Suppressor macrophage treated with lipopolysaccharide for 1 hour (primary cell): Measurements from ENCODE around the gene PHLDB1.

Experiments used
- DNase-seq, 3 donors: peaks; one replicate each; pipeline ENCODE4 v3.0.0-alpha.2; 2020 to 2022

The PHLDB1 gene

DNA sequence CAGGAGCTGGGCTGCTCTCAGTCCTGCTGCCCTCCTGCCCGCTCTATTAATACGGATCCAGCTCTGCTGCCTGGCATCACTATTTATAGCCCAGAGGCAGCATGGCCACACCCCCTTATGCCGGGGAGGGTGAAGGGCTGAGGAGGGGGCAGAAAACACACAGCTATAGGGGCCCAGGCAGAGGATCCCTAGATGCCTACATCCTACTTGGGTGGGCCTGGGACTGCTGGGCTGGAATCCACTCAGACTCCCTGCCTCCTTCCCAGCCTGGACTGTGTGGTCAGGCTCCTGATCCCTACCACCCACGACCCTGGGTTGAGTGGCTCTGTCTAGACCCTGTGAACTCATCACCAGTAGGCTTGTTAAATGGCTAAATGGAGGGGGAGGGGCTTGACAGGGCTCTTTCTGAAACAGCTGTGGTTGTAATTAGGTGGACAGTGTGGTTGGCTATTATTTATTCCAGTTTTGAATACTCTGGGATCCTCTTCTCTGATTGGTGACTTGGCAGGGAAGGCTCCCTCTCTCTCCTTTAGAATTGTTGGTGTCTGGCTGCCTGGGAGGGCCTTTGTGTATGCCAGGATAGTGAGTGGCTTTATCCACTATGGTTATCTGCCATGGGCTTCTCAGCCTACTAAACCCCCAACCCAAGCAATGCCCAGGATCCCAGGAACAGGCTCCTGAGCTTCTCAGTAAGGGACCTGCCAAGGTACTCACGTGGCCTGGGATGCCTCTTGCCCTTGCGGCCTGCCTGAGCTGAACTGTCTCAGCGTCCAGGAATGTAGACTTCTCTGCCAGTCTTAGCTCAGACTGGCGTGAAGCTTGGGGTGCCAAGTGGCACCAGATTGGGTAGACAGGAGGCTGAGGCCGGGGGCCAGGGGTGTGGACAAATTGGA is 15.2 kb downstream of the PHLDB1 start:
- peak; percentile 24 to 55 (median 49) for DNase-seq

DNA sequence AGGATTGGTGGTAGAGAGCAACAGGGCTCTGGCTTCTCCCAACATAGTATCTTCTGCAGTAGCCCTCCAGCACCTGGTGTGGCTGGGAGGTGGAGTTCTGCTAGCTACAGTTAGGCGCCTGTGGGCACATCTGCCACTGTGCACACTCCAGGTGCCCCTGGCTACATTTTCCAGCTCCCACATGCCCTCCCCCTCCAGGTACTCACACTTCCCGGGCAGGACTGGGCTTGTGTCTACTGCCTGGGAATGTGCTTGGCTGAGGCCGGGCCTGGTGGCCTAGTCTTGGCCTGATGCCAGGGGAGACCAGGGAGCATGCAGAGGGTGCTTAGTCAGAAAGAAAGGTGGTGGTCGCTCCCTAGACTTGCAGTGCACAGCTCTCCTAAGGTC is 15.8 kb downstream of the PHLDB1 start:
- DNase-seq: peak in 2 of 3 donors; percentile 17 to 25

DNA sequence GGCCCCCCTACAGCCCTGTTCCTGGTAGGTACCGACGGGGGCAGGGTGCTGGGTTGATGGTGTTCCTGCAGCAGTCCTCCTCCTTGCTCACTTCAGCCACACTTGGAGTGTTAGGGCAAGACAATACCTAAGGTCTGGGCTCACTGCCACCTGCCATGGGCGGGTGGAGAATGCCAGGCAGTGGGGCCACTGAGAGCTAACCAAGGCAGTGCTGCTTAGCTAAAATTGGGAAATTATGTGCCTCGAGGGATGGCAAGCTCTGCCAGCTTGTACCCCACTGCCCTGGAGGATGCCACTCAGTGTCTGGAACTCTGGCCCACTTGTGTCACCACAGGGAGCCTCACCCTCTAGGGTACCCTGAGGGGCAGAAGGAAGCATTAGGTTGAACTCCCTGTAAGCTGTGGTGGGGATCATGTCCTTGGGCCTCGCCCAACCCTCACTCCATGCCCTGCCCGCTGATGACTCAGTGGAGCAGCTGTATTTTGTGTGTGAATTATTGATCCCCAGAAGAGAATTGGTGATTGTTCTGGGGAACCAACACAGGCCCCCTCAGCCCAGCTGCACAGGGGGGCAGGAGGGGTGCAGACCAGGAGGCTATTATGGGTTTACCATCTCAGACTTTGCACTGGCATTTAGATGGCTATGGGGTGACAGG is 17.7 kb downstream of the PHLDB1 start:
- DNase-seq: no peak

DNA sequence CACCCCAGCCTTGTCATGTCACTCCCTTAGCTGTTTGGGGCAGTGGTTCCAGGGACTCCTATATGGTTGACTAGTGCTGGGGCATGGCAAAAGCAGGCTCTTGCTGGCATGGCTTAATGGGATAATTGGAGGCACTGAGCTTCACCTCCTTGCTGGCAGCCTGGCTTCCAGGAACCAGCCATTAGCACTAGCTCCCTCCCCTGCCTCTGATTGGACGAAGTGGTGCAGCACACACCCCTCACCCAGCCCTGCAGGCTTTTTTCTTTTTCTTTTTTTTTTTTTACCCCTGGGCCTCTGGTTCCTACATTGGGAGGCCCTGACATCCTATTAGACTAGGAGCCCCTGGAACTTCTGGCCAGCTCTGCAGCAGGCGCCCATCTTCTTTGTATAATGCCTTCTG is 18.6 kb downstream of the PHLDB1 start:
- no peak for DNase-seq

DNA sequence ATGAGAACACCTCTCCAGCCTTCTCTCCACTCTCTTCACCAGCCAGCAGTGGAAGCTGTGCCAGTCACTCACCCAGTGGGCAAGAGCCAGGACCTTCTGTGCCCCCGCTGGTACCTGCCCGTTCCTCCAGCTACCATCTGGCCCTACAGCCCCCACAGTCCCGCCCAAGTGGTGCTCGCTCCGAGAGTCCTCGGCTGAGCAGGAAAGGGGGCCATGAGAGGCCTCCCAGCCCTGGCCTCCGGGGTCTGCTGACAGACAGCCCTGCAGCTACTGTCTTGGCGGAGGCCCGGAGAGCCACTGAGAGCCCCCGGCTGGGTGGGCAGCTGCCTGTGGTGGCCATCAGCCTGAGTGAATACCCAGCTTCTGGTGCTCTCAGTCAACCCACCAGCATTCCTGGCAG is 20.2 kb downstream of the PHLDB1 start:
- no peak for DNase-seq

DNA sequence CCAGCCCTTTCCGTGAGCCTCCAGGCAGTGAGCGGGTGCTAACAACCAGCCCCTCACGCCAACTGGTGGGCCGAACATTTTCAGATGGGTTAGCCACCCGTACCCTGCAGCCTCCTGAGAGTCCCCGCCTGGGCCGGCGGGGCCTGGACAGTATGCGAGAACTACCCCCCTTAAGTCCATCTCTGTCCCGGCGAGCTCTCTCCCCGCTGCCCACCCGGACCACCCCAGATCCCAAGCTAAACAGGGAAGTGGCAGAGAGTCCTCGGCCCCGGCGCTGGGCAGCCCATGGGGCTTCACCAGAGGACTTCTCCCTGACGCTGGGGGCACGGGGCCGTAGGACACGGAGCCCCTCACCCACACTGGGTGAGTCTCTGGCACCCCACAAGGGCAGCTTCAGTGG is 20.6 kb downstream of the PHLDB1 start:
- DNase-seq: no peak

DNA sequence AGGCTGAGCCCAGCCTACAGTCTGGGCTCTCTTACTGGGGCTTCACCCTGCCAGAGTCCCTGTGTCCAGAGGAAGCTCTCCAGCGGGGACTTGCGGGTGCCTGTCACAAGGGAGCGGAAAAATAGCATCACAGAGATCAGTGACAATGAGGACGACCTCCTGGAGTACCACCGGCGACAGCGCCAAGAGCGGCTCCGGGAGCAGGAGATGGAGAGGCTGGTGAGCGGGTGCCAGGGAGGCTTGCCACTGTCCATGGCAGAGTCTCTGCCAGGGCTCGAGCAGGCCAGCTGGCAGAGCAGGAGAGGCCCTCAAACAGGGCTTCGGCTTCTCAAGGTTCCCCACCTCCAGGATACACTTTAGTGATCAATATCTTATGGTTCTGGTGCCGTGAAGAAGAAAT is 21.0 kb downstream of the PHLDB1 start:
- no peak for DNase-seq

DNA sequence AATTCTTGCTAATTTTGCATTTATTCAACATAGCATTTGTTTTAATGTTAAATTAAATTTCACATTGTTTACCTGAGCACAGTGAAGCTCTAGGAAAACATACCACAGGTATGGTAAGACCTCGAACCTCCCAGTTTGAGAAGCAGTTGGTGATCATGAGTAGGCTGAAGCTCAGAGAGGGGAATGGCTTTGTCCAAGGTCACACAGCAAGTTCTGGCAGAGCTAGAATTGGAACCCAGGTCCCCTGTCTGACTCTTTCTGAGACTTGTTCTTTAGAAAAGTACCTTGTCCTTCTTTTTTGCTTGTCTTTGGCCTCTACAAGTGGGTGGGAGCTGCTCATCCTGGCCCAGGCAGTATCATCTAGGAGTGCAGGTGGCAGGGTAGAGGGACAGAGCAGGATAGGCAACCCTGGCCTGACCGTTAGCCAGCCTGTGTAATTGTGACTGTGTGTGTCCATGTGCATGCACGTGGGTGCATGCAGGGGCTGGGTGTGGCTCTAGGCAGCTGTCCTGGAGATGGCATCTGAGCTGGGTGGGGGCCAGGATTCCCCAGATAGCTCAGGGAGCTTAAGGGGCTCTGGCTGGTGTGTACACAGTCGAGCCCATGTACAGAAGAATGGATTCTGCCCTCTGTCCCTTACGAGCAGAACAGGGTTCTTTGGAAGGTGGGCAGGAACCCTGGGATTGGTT is 21.6 kb downstream of the PHLDB1 start:
- no peak for DNase-seq

DNA sequence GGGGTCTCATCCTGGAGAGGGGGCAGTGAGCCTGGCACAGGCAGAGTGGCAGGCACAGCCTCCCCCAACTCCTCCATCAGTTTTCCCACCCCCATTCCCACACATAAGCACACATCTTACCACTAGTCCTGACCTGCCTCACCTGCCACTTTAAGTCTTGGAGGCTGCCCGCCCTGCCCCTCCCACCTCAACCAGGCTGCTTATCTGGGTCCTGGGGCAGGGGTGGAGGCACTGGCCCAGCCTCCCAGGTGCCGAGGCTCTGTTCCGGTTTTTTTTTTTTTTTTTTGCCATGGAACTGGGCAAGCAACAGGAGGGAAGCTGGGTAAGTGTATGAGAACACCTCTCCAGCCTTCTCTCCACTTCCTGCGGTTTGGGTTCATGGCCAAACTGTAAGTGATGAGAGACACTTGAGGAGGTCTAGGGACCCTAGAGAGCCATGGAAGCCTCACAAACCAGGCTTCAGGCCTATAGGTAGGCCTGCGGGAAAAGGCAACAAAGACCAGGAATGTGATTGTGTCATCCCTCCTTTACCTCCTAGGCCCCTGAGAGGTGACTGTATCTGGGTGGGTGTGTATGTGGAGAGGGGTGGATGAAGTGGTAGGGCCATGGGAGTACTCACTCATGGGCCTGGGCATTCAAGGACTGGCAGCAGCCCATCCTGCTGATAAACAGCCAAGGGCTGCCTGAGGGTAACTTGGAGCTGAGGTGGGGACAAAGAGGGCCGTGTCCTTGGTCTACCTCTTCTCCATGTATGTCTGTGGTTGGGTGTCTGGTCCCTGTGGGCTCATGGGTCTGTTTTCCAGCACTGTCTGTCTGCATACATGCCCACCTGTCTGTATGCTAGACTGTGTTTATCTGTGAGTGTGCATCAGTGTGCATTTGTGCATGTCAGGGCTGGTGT is 22.6 kb downstream of the PHLDB1 start:
- no peak for DNase-seq

DNA sequence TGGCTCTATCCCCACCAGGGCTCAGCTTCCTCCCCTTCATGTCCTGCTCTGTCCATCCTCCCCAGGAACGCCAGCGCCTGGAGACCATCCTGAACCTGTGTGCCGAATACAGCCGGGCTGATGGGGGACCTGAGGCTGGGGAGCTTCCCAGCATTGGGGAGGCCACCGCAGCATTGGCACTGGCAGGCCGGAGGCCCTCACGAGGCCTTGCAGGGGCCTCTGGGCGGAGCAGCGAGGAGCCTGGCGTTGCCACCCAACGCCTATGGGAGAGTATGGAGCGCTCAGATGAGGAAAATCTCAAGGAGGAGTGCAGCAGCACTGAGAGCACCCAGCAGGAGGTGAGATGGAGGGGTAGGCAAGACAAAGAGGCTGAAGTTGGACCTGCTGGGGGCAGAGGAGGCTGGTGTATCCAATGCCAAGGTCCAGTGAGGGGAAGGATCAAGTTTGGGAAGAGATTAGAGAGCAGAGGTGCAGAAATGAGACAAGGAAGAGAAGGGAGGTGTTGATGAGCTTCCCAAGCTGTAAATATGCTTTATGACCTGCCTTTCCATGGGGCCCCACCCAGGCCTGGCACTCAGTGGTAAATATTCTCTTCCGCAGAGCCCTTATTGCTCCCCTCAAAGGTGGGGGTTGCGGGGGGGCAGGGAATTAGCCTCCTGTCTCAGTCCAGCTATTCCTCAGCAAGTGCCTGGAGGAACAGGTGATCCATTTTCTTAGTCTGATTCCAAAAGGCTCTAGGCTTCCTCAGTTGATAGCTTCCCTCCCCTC is 23.9 kb downstream of the PHLDB1 start:
- DNase-seq: no peak

DNA sequence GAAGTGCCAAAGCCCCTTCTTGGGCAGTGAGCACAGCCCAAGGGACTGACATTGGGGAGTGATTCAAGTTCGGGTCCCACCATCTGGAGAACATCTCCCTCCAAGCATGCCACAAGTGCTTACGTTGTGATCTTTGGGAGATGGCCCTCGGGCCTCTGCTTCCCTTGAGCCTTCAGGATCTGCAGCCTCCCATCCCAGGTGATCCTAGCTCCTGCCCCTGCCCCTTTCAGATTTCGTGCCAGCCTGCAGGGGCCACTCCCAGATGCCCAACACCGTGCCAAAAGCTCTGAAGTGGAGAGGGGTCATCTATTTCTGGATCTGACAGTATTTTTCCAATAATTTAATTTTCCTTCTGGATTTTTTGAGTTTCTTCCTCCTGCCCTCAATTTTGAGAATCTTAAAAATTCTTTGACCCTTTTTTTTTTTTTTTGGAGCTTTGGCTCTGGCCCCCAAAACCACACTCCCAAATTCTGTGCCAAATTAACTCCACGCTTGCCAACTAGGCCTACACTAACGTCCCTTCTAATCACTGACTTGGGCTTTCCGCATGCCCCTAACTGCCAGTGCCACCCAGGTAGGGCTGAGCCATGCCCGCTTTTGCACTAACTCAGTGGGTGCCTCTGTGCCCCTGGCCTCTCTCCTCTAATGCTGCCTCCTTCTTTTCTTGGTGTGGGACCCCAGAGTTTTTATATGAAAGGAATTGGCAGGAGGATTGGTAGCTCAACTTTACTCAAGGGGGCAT is 25.3 kb downstream of the PHLDB1 start:
- no peak for DNase-seq

DNA sequence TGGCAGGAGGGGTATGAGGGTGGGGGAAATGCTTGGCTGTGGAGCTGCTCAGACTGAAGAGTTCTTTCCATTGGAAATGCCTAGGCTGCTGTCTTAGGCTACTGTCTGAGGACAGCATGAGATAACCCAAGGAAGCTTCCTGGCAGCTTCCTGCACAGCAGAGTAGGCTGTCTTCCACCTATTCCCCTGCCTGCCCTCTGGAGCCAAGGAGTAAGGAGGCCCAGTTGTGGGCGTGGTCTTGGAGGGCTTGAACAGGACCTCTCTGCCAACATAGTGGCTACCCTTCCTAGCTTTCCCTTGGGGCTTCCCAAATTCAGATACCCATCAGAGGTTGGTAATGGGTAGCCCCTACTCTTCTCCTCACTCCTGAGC is 25.9 kb downstream of the PHLDB1 start:
- DNase-seq: no peak

DNA sequence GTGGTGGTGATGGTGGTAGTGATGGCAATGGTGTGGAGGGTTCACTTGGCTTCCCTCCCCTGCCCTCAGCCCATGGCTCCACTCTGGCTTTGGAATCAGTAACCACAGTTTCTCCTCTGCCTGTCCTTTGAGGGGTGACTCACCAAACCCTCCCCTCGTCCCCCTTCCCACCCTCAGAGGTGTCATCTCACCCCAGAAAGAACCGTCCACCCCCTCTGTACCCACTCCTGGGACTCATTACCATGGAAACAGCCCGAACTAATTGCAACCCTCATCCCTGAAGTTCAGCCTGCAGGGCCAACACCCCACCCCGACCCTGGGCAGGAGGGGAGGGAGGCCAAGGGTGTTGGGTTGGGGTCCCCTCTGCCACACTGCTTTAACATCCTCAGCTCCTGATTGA is 26.6 kb downstream of the PHLDB1 start:
- peak in 1 of 3 donors; percentile 21 for DNase-seq

DNA sequence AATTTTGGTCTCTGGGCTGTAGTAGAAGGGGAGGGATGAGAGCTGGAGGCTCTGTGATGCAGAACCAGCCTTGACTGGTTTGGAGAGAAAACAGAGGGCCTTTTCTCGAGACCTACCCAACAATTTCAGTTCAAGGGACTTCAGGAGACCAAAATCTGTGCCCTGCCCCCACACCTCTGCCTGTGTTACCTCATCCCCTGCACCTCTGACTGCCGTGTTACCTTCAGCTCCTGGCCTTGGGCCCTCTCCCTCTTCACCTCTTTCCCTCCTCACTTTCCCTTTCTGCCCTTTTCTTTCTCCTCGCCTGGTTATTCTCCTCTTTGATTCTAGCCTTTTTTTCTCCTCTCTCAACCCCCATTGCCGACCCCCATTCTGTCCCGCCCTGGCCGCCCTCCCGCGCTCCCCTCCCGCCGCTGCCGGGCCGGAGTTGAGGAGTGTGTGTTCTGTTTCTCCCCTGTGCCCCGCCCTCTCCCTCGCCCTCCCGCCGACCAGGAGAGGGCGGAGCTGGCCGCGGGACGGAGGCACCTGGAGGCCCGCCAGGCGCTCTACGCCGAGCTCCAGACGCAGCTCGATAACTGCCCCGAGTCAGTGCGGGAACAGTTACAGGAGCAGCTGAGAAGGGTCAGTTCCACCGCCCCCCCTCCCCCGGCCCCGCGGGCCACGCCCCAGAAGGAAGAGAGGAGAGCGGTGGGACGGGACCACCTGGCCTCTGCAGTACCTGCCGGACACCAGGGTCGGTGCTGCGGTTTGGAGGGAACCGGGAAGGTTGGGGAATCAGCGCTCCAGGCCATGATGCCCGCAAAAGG is 27.2 kb downstream of the PHLDB1 start:
- no peak for DNase-seq

DNA sequence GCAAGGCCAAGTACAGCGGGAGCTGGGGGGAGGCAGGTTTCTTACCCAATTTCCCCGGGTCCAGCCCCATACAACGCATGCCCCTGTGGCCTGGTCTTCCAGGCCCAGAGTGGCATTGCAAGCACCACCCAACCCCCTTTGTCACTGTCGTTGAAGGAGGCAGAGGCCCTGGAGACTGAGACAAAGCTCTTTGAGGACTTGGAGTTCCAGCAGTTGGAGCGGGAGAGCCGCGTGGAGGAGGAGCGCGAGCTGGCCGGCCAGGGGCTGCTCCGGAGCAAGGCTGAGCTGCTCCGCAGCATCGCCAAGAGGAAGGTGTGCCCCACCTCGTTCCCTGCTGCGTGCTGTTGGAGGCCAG is 27.8 kb downstream of the PHLDB1 start:
- no peak for DNase-seq

DNA sequence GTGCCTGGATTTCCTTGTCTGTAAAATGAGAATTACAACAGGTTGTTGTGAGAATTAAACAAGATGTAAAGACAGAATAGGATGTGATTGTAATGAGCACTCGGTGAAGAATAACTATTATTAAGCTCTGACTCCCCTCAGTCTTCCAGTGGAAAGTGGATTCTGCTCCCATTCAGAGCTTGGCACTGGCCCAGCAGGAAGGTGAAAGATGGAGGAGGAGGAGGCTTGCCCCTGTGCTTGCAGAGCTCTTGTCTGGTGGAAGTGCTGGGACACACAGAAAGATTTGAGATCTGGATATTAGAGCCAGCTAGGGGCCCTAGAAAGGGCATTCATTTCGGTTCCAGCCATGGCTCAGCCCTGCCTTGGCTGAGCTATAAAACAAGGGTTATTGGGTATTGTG is 28.2 kb downstream of the PHLDB1 start:
- DNase-seq: no peak

DNA sequence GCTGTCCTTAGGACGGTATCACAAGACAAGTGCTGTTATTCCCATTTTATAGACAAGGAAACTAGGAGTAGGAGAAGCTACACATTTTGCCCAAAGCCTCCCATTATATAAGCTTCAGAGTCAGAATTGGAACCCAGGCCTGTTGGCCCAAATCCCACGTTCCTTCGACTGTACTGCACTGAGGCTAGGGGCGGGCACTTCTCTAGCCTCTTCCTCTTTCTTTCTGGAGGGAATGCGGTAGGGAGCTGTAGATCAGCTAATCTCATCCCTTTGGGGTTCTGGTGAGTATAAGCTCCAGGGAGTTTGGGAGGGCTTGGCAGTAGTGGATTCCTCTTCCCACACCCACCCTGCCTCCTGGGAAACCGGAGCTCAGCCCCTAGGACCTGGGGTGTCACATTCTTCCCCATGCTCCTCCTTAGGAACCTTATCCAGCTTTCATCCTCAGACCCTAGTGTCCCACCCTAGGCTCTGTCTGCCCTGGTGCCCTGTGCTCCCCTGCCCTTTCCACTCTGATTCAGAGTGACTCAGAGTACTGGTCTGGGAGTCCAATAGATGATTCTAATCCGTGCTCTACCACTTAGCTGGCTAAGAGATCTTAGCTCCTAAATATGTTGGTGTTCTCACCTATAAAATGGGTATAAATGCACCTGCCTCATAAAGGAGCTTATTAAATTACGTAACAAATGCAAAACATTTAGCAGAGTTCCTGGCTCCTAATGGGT is 29.3 kb downstream of the PHLDB1 start:
- DNase-seq: no peak

DNA sequence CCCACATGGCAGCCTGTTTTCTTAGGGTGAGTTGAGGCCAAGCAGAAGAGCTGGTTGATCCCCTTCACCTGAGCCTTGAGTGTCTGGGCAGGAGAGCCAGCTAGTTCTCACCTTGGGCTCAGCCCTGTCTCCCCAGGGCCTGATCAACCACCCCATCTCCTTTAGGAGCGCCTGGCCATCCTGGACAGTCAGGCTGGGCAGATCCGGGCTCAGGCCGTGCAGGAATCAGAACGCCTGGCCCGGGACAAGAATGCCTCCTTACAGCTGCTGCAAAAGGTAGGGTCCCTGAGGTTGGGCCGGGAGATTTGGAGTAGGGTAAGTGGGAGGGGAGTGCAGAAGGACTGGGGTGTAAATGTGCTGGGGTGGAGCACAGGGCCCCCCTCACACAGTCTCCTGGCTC is 31.3 kb downstream of the PHLDB1 start:
- no peak for DNase-seq

DNA sequence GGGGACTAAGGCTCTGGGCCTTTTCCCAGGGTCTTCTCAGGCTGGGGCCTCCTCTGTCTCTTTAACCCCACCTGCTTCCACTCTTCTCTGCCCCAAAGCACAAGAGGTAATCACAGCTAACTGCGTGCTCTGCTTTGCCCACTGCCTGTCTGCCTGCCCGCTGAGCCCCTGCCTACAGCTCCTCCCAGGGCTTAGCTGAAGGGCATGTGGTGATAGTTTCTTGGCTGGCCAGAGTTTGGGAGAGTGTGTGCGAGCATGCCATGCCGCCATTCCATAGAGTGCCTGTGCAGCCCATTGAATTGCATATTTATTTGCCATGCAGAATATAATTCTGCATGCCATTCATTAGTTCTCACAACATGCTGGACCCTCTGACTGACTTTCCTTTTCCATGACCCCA is 32.5 kb downstream of the PHLDB1 start:
- no peak for DNase-seq
